ENCODE data around the gene SAMD9. TPM values are rescaled to one million over a fixed set of nuclear protein-coding genes. Genes with fewer than 3 reads are reported as not detected.
"Not testable (repeated sequence)": the region's sequence is repeated elsewhere in the genome, so short reads cannot be mapped to it uniquely, and the experiment has no call there.

SAMD9 gene
- polyA plus RNA-seq, 4 donors = 4.7 to 12.2 (median 7.1) TPM

DNA sequence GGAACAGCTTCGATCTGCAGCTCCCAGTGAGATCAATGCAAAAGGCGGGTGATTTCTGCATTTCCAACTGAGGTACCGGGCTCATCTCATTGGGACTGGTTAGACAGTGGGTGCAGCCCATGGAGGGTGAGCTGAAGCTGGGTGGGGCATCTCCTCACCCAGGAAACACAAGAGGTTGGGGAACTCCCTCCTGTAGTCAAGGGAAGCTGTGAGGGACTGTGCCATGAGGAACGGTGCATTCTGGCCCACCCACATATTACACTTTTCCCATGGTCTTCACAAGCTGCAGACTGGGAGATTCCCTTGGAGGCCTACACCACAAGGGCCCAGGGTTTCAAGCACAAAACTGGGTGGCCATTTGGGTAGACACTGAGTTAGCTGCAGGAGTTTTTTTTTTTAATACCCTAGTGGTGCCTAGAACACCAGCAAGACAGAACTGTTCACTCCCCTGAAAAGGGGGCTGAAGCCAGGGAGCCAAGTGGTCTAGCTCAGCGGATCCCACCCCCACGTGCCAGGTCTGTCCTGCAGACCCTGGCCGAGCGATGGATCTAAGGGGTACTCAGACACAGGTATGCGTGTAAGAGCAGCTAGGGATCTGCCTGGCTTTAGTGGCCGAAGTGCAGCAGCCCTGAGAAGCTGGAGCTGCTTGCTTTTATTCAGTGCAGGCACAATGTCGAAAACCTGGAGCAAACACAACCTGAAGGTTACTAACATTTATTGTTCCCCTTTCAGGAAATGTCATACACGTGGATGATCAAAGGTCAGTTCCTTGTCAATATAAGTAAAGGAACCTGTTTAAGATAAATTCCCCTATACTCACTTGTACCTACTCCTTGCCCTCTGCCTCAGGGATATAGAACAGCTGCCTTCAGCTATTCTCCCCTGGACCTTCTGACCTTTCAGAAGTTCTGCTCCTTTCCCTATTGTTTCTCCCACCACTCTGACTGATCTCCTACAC, 3.1 kb upstream of the SAMD9 start:
- no peak for DNase-seq (ENCODE audit: low read depth in 4 of 4, low spot score in 3 of 4)

DNA sequence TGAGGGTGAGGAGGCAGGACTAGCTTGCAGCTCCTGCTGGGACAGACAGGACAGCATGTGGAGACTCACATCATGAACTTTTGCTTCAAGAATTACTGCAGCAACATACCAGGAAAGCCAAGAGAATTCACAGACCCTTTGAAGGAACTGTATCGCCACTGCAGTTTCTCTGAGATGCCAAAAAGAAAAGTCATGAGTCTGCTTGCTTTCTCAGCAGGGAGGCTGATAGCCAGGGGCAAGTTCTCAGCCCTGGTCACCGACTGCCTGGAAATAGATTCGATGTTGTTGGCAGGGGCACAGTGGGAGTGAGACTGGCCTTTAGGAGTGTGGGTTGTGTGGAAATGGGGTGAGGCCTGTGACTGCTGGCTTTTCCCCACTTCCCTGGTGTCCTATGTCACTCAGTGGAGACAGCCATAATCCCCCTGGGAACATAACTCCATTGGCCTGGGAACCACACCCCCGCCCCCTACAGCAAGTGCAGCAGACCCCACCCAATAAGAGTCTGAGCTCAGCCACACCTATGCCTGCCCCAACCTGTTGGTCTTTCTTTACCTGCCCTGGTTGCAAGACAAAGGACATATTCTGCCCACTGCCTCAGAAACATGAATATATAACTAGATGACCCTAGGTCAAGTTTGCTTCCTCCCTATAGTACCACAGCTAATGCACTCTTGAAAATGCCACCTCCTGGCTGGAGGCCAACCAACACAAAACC, 1.6 kb upstream of the SAMD9 start:
- DNase-seq (ENCODE audit: low read depth in 4 of 4, low spot score in 3 of 4) = no peak

DNA sequence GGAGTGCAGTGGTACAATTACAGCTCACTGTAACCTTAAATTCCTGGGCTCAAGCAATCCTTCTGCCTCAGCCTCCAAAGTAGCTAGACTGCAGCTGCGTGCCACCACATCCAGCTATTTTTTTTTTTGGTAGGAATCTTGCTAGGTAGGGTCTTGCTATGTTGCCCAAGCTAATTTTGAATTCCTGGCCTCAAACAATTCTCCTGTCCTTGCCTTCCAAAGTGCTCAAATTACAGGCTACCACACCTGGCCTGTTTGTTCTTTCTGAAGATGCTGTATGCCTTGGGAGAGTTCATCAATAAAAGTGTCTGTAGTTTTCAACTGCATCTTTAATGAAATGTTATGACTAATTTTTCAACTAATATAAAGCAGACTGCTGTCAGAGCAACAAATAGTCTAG, 452 bp downstream of the SAMD9 start:
- no peak for DNase-seq (ENCODE audit: low read depth in 4 of 4, low spot score in 3 of 4)

DNA sequence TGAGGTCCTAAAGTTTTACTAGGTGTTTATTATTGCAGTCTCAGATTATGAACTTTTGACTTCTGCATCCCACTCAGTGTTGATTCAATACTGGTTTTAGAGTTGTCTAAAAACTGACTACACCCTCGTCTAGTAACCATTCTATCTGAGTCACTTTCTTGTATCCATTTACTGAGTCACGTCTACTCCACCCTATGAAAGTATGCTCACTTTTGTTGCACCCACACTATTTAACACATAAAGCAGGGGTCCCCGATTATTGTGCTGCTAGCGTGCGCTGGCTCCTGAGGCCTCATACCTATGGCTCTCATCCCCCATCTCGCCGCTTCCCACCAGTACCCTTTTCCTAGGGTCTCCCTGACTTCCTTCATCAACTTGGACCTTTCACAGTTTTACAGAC, 2.0 kb downstream of the SAMD9 start:
- no peak for DNase-seq (ENCODE audit: low read depth in 4 of 4, low spot score in 3 of 4)

DNA sequence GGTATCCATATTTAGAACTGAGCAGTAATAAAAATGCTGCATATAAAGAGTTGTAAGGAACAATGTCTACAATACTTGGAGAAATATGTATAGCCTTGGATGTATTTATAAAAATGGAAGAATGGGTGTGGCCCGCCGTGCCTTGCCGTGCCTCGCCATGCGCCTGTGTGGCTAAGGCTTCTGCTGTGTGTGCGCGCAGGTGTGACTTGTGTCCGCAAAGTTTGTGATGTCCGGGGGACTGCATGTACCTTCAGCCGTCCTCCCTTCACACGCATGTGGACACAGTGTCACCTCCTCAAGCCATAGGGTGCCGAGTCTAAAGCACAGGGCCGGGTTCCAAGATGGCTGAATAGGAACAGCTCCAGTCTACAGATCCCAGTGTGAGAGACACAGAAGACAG, 9.8 kb downstream of the SAMD9 start:
- no peak for DNase-seq (ENCODE audit: low read depth in 4 of 4, low spot score in 3 of 4)

DNA sequence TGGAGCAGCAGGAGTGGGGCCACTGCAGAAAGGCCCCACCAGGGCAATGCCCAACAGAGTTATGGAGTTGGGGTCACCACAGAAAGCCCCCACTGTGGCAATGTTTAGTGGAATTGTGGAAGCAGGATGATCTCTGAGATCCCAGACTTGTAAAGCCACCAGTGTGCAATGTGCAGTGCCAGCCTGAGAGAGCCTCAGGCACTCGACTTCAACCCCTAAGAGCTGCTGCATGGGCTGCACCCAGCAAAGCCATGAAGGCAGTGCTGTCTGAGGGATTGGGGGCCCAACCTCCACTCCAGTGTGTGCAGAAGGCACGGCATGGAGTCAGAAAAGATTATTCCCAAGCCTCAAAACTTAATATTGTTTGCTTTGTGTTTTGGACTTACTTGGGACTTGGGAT, 20.4 kb downstream of the SAMD9 start:
- DNase-seq (ENCODE audit: low read depth in 4 of 4, low spot score in 3 of 4) = no peak

DNA sequence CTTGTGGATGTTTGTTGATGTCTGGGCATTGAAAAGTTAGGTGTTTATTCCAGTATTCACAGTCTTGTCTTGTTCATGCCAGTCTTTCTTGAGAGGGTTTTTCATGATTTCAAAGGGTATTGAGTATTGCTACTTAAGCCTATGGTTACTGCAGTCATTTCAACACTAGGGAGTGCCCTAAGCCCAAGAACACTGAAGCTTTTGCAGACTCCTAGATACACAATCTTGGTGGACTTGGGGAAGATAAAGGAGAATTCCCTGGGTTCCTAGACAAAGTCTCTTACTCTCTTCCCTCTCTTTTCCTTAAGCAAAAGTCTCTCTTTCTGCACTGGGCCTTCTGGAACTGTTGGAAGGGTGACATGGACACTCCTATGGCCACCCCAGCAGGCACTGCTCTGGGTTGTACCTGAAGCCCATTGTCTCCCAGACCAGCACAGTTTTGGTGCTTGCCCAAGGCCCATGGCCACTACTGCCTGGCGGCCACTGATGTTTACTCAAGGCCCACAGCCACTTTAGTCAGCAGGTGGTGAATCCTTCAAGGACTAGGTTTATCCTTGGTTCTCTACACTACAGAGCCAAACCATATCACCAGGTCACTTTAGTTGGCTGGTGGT, 24.9 kb downstream of the SAMD9 start:
- DNase-seq (ENCODE audit: low read depth in 4 of 4, low spot score in 3 of 4) = no peak

DNA sequence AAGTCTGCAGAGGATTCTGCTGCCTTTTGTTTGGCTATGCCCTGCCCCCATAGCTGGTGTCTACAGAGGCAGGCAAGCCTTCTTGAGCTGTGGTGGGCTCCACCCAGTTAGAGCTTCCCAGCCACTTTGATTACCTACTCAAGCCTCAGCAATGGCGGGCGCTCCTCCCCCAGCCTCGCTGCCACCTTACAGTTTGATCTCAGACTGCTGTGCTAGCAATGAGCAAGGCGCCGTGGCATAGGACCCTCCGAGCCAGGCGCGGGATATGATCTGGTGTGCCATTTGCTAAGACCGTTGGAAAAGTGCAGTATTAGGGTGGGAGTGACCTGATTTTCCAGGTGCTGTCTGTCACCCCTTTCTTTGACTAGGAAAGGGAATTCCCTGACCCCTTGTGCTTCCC, 44.4 kb downstream of the SAMD9 start:
- DNase-seq (ENCODE audit: low read depth in 4 of 4, low spot score in 3 of 4) = not testable (repeated sequence)

DNA sequence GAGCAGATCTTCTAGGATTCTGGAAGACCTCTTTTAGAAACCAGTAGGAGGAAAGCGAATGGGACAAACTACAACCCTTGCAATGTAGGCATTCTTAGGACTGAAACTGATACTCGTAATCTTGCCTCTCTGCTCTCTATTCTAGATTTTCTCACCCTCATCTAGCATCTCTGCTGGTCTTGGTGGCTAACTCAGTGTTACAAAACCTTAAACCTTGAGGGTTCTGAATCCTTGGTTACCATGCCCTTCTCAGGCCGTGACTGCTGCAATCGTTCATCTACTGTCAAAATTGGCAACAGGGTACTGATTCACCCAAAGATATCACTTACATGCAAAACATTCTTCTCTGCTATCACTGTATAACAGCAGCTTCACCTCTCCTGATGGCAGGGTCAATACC, 55.2 kb downstream of the SAMD9 start:
- no peak for DNase-seq (ENCODE audit: low read depth in 4 of 4, low spot score in 3 of 4)

DNA sequence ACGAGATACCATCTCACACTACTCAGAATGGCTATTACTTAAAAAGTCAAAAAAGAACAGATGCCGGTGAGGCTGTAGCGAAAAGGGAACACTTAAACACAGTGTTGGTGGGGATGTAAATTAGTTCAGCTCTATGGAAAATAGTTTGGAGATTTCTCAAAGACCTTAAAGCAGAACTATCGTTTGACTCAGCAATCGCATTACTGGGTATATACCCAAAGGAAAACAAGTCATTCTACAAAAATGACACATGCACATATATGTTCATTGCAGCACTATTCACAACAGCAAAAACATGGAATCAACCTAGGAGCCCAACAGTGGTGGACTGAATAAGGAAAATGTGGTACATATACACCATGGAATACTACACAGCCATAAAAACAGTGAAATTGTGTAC, 56.9 kb downstream of the SAMD9 start:
- DNase-seq (ENCODE audit: low read depth in 4 of 4, low spot score in 3 of 4) = no peak

DNA sequence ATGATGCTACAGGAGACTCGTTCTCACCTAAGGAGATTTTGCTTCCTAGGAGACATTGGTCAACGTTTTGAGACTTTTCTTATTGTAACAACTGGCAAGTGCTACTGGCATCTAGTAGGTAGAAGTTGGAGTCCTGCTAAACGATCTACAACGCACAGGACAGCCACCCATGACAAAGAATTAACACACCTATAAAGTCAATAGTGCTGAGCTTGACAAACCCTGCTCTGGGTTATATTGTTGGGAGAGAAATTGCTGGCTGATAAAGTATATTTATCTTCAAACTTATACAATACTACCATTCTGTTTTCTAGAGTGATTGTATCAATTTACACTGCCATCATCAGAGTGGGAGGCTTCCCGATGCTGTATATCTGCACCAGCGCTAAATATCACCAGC, 57.8 kb downstream of the SAMD9 start:
- DNase-seq (ENCODE audit: low read depth in 4 of 4, low spot score in 3 of 4) = no peak

DNA sequence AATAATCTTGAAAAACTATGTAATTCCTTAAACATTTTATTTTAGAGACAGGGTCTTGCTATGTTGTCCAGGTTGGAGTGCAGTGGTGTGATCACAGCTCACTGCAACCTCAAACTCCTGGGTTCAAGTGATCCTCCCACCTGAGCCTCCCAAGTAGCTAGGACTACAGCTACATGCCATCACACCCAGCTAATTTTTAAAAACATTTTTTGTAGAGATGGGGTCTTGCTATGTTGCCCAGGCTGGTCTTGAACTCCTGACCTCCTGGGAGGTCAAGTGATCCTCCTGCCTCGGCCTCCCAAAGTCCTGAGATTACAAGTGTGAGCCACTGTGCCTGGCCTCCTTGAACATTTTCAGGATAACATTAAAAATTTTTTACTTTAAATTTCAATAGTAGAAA, 61.2 kb downstream of the SAMD9 start:
- DNase-seq (ENCODE audit: low read depth in 4 of 4, low spot score in 3 of 4) = not testable (repeated sequence)

DNA sequence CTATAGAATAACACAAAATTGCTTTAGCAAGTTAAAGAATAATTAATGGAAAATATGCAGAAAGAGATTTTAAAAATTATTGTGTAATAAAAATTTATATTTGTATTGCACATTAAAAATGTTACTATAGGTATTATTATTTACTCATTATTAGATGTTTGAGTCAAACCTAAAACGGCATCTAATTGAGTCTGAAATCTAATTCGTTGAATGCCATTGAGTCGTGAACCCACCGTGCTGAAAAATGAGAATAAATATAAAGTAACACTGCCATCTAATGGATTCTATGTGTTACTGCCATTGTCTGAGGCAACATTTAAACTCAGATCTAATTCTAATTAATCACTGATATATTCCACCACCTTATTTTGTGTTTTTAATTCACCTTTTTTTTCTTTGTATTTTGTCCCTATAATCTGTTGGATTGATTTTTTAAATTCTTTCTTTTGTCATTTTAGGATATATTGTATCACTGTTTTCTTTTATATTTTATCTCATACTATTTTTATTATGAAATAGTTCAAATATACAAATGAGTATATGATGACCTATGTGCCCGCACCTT, 62.2 kb downstream of the SAMD9 start:
- DNase-seq (ENCODE audit: low read depth in 4 of 4, low spot score in 3 of 4) = peak in 1 of 4 donors; percentile 21

DNA sequence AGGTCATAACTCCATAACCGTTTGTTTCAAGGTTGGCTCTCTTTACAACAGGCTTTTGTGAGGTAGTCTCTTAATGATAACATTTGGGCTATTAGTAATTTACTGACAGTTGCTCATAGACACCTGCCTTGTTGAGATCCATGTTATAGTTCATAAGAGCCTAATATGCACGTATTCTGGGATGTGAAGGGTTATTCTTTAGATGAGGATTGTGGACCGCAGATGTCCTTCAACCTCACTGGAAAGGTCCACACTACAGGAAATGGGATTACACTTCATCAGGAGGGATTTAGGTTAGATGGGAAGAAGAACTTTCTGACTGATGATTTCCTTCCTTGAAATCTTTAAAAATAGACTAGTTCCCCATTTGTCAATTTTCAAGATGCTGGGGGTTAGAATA, 62.8 kb downstream of the SAMD9 start:
- DNase-seq (ENCODE audit: low read depth in 4 of 4, low spot score in 3 of 4) = no peak

DNA sequence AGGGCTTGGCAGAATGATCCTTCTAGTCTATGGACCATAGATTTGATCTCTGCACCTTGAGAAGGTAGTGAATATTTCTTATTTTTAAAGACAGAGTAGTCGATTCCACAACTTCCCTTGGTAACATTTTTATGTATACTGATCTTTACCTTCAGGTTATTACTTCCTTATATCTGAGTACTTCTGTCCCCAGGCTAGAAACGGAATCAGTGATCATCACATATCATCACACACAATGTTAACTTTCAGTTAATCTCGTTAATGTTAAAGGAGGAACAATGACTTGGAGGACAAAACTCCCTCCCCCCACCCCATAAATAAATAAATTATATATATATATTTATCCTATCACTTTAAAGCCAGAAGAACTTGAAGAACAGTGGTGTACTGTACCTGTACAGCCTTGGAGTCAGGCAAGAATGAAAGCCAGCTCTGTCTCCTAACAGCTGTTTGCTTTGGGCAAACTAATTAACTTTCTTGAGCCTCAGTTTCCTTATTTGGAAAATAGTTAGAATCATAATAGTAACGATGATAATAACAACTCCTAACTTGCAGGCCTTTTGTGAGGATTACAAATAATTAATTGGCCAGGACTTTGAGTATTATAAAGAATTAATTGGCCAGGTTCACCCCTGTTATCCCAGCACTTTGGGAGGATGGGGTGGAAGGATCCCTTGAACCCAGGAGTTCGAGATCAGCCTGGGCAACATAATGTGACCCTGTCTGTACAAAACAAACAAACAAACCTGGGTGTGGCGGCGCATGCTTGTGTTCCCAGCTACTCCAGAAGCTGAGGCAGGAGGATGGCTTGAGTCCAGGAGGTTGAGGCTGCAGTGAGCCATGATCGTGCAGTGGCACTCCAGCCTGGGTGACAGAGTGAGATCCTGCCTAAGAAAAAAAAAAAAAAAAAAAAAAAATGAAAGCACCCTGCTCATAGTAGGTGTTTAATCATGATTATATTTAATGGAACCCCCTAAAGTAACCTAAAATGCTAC, 63.5 kb downstream of the SAMD9 start:
- DNase-seq (ENCODE audit: low read depth in 4 of 4, low spot score in 3 of 4) = no peak

DNA sequence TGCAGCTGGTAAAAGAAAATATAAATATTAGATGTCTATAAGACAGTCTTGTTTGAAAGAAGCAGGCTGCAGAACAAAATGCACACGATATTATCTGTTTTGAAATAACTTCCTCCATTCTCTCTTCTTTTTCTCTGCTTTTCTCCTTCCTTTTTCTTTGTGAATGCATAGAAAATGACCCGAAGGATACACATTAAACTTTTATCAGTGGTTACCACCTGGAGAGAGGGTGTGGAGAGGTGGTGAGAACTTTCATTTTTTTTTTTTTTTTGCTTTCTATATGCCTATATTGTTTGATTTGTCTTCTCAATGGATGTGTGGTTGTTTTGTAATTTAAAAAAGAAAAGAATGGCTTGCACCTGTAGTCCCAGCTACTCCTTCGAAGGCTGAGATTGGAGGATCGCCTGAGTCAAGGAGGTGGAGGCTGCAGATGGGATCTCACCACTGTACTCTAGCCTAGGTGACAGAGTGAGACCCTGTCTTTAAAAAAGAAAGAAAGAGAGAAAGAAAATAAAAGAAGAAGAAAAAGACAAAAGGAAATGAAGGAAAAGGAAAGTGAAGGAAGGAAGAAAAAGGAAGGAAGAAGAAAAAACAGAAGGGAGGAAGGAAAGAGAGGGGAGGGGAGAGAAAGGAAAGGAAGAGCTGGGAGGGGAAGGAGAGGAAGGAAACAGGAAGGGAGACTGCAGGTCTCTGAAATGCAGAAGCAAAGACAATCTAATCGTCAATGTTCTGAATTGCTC, 64.4 kb downstream of the SAMD9 start:
- no peak for DNase-seq (ENCODE audit: low read depth in 4 of 4, low spot score in 3 of 4)

DNA sequence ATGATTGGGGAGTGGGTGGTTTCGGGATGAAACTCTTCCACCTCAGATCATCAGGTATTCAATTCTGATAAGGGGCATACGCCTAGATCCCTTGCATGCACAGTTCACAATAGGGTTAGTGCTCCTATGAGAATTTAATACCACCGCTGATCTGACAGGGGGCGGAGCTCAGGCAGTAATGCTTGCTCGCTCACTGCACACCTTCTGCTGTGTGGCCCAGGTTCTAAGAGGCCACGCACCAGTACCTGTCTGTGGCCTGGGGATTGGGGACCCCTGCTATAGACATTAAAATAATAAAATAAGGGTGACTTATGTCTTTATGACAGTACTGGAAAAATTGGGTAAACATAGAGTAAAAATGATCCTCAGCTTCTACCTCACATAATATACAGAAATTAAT, 66.1 kb downstream of the SAMD9 start:
- DNase-seq (ENCODE audit: low read depth in 4 of 4, low spot score in 3 of 4) = no peak

Measured in left renal pelvis (tissue), 4 donors.